HEK293 (cell line): ENCODE results near the gene CAP2.

Experiments
- ATF2 ChIP-seq: fragments of 450-650 bp; formaldehyde crosslinking; IDR thresholded peaks from 2 replicates; pipeline ENCODE4 v1.5.1; 2016; ENCODE audit warnings: missing biosample characterization, missing genetic modification characterization, low read depth
- CTCF ChIP-seq: fragments of 450-650 bp; formaldehyde crosslinking; IDR thresholded peaks from 2 replicates; pipeline ENCODE4 v1.5.1; 2016; ENCODE audit warnings: missing biosample characterization, missing genetic modification characterization
- INSM2 ChIP-seq: fragments of 450-650 bp; formaldehyde crosslinking; IDR thresholded peaks from 2 replicates; pipeline ENCODE4 v1.5.1; 2016; ENCODE audit warnings: missing biosample characterization, missing genetic modification characterization
- ZBTB11 ChIP-seq: fragments of 450-650 bp; formaldehyde crosslinking; conservative IDR thresholded peaks from 2 replicates; pipeline ENCODE4 v1.5.1; 2016; ENCODE audit warnings: low read depth, missing biosample characterization, missing genetic modification characterization
- ZFP41 ChIP-seq: fragments of 450-650 bp; formaldehyde crosslinking; IDR thresholded peaks from 2 replicates; pipeline ENCODE4 v1.5.1; 2016; ENCODE audit warnings: missing biosample characterization, missing genetic modification characterization, borderline replicate concordance
- ZNF664 ChIP-seq: fragments of 450-650 bp; formaldehyde crosslinking; IDR thresholded peaks from 2 replicates; pipeline ENCODE4 v1.5.1; 2016; ENCODE audit warnings: missing biosample characterization, missing genetic modification characterization
- ZNF837 ChIP-seq: fragments of 450-650 bp; formaldehyde crosslinking; IDR thresholded peaks from 2 replicates; pipeline ENCODE4 v1.5.1; 2016; ENCODE audit warnings: missing biosample characterization, missing genetic modification characterization
- TF ChIP-seq, protein P1 (sequence below): fragments of 450-650 bp; formaldehyde crosslinking; IDR thresholded peaks from 2 replicates; pipeline ENCODE4 v1.5.1; 2017; ENCODE audit warnings: missing biosample characterization, missing genetic modification characterization

GRCh38 chr6:17420368-17420767, 27.0 kb downstream of the CAP2 start:
- TF ChIP-seq ZNF664 (tag by site-specific recombination) (no peak), INSM2 (tag by site-specific recombination) (no peak), CTCF (tag by site-specific recombination) (no peak), ZNF837 (tag by site-specific recombination) (no peak), ZFP41 (tag by site-specific recombination) (no peak), ZBTB11 (tag by site-specific recombination) (no peak), ATF2 (tag by site-specific recombination) (no peak)
- TF ChIP-seq, protein P1, sequence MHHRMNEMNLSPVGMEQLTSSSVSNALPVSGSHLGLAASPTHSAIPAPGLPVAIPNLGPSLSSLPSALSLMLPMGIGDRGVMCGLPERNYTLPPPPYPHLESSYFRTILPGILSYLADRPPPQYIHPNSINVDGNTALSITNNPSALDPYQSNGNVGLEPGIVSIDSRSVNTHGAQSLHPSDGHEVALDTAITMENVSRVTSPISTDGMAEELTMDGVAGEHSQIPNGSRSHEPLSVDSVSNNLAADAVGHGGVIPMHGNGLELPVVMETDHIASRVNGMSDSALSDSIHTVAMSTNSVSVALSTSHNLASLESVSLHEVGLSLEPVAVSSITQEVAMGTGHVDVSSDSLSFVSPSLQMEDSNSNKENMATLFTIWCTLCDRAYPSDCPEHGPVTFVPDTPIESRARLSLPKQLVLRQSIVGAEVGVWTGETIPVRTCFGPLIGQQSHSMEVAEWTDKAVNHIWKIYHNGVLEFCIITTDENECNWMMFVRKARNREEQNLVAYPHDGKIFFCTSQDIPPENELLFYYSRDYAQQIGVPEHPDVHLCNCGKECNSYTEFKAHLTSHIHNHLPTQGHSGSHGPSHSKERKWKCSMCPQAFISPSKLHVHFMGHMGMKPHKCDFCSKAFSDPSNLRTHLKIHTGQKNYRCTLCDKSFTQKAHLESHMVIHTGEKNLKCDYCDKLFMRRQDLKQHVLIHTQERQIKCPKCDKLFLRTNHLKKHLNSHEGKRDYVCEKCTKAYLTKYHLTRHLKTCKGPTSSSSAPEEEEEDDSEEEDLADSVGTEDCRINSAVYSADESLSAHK (tag by site-specific recombination) = no peak
